ENCODE measurements around the gene CLDN3. TPM values are rescaled to one million over a fixed set of nuclear protein-coding genes. Genes with fewer than 3 reads are reported as not detected.

Gene CLDN3
- total and polyA plus RNA-seq, 2 of the 4 experiments (the other 2 are of a cell fraction), result 0.12 to 0.18 TPM

DNA sequence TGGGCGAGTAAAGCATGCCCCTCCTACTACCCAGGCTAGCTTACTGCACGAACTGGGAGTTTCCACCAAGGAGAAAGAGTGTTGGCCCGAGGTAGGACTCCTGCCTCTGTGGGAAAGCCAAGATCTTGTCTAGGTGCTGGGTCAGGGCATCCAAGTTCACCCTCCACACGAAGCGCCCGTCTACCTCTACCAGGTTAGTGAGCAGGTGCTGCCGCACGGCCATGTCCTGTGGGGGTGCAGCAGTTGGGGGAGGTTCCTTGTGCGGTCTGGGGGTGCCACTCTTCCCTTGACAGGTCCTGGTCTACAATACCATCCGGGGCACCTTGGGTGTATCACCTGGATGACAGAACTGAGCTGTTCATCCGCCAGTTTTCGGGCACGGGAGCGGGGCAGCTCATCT is 33.2 kb downstream of the CLDN3 start:
- Histone ChIP-seq H2BK15ac (ENCODE audit: low read depth, low read length) (no peak overlapping the region), H3K27ac (ENCODE audit: insufficient read depth, low read length) (no peak overlapping the region), H3K23ac (ENCODE audit: low read depth, low read length) (no peak overlapping the region), H3K79me1 (ENCODE audit: low read depth in 1 of 2, low read length in 2 of 2) (peaks cover 5 to 27% of the 10 kb centered on the region in 2 experiments; a peak in 3 of 4 replicates), H3K56ac (ENCODE audit: extremely low read depth, insufficient read depth, low read length) (no peak overlapping the region), H4K5ac (ENCODE audit: low read depth, low read length) (no peak overlapping the region), H4K20me1 (ENCODE audit: insufficient read depth, low read length) (peaks cover 3% of the 10 kb centered on the region; the same call in 1 of the 2 replicates), H3K4me2 (ENCODE audit: low read depth, low read length) (no peak overlapping the region), H3K9me3 (ENCODE audit: control insufficient read depth, insufficient read depth, low read length) (no peaks in the 10 kb centered on the region), H3K9ac (ENCODE audit: low read depth, low read length) (no peak overlapping the region), H2BK120ac (ENCODE audit: low read depth, low read length) (no peak overlapping the region), H3K4me3 (ENCODE audit: insufficient read depth, low read depth, low read length) (no peak overlapping the region), H2AK5ac (ENCODE audit: low read depth, low read length) (no peak overlapping the region), H4K8ac (ENCODE audit: low read depth in 2 of 2, low read length in 2 of 2) (no peak overlapping the region), H2BK5ac (ENCODE audit: low read depth, low read length, poor library complexity, severe bottlenecking) (no peak overlapping the region), H2BK20ac (ENCODE audit: low read depth, low read length) (no peak overlapping the region), H3K18ac (ENCODE audit: low read depth, low read length) (no peak overlapping the region), H3K14ac (replicated peaks; ENCODE audit: low read depth, low read length) (no peak overlapping the region), H3K4me1 (ENCODE audit: control insufficient read depth, insufficient read depth, low read length) (peaks cover 7% of the 10 kb centered on the region), H3K9me1 (ENCODE audit: insufficient read depth, low read length) (peaks cover 8% of the 10 kb centered on the region), H3K27me3 (ENCODE audit: control insufficient read depth, insufficient read depth, low read length) (no peaks in the 10 kb centered on the region), H2AK9ac (replicated peaks; ENCODE audit: low read depth, low read length, poor library complexity) (no peak overlapping the region), H3K36me3 (ENCODE audit: control insufficient read depth, insufficient read depth, low read length) (0 out of 2 replicates have a peak, but pooled peaks cover 6% of the 10 kb centered on the region), H2AFZ (replicated peaks; ENCODE audit: low read length, poor library complexity) (no peak overlapping the region), H4K91ac (ENCODE audit: insufficient read depth, low read depth, low read length) (no peak overlapping the region), H3K4ac (ENCODE audit: low read depth, low read length) (no peak overlapping the region)
- ChIA-PET POLR2A (ENCODE audit: unreplicated experiment) (no interaction called here), CTCF (no interaction called here)
- in situ Hi-C loops (cut with MboI; ENCODE audit: low sequenced_read_pairs), result no loop called here
- intact Hi-C loops (cut with micrococcal nuclease), result loop anchor here (5.0 kb wide), 1 partner anchor 115 kb away; no protein-coding TSS in a partner anchor
- TF ChIP-seq SMC3 (IDR thresholded peaks at IDR 0.05; ENCODE audit: low read depth, low read length) (no peak), POLR2A (IDR thresholded peaks at IDR 0.05; ENCODE audit: low read depth, low read length) (no peak), MAFK (IDR thresholded peaks at IDR 0.05; ENCODE audit: low read depth, low read length) (no peak), BHLHE40 (IDR thresholded peaks at IDR 0.05; ENCODE audit: low read depth, low read length) (no peak), MXI1 (IDR thresholded peaks at IDR 0.05; ENCODE audit: borderline replicate concordance, low read depth, low read length) (no peak)
- dilution Hi-C loops (cut with HindIII; ENCODE audit: low sequenced_read_pairs, unreplicated experiment), result no loop called here
- DNase-seq, result no peak
- WGBS, 2 experiments (ENCODE audit: extremely low coverage in 2 of 2, insufficient read length in 1 of 2), result 100% methylated on average over 4 of the region's 14 CpGs; no CpG with 5 or more reads in 1 of the 2 experiments
- no TSS peak for BruUV-seq (replicated peaks)
- no peak for ATAC-seq (ENCODE audit: low read depth)
